Spleen (tissue), 11 donors: Measurements from ENCODE around the gene GNG4. TPM values are rescaled to one million over a fixed set of nuclear protein-coding genes. Genes with fewer than 3 reads are reported as not detected.

ENCODE experiments used
- DNase-seq: peaks from one replicate; pipeline ENCODE4 v3.0.0-alpha.2; 2020
- H3K27ac ChIP-seq, 8 donors: fragments of 200-600 bp; sonication (generic) in 7 of 8; 1 replicate in 4 of 8; 2 replicates in 4 of 8; pipeline versions ENCODE4 v1.5.0 to v1.8.0; 2016 to 2021; ENCODE audit warnings: inconsistent platforms in 4 of 8, mild to moderate bottlenecking in 4 of 8, moderate library complexity in 1 of 8
- H3K27me3 ChIP-seq, 7 donors: fragments of 200-600 bp; sonication (generic) in 6 of 7; replicated peaks in 1 of 7; 1 replicate in 4 of 7; 2 replicates in 3 of 7; pipeline versions ENCODE4 v1.5.0 to v1.8.0; 2016 to 2021; ENCODE audit warnings: inconsistent platforms in 3 of 7, mild to moderate bottlenecking in 1 of 7
- H3K36me3 ChIP-seq, 6 donors: fragments of 200-600 bp; sonication (generic) in 5 of 6; 1 replicate in 4 of 6; 2 replicates in 2 of 6; pipeline versions ENCODE4 v1.5.0 to v1.8.0; 2016 to 2021; ENCODE audit warnings: inconsistent platforms in 2 of 6
- H3K4me1 ChIP-seq, 6 donors: fragments of 200-600 bp; sonication (generic) in 5 of 6; 1 replicate in 3 of 6; 2 replicates in 3 of 6; pipeline versions ENCODE4 v1.5.0 to v1.8.0; 2016 to 2021; ENCODE audit warnings: inconsistent platforms in 3 of 6
- H3K4me3 ChIP-seq, 8 donors: fragments of 200-600 bp; sonication (generic) in 7 of 8; 1 replicate in 4 of 8; 2 replicates in 4 of 8; pipeline versions ENCODE4 v1.5.0 to v1.8.0; 2016 to 2021; ENCODE audit warnings: inconsistent platforms in 4 of 8, mild to moderate bottlenecking in 4 of 8, moderate library complexity in 2 of 8
- H3K9me3 ChIP-seq, 8 donors: fragments of 200-600 bp; sonication (generic) in 7 of 8; 1 replicate in 4 of 8; 2 replicates in 4 of 8; pipeline versions ENCODE4 v1.5.0 to v1.8.0; 2016 to 2021; ENCODE audit warnings: inconsistent platforms in 4 of 8
- CTCF ChIP-seq, 11 experiments: fragments of 200-600 bp in 7 of 11; fragments of 450-650 bp in 4 of 11; sonication (generic) in 4 of 11; IDR thresholded peaks in 8 of 11; conservative IDR thresholded peaks in 3 of 11; 1 replicate in 7 of 11; 2 replicates in 4 of 11; pipeline versions ENCODE4 v1.4.0 to v1.8.0; 2016 to 2021; ENCODE audit warnings: antibody characterized with exemption in 11 of 11, inconsistent platforms in 4 of 11, mild to moderate bottlenecking in 1 of 11
- POLR2A ChIP-seq, 3 donors: fragments of 450-650 bp; IDR thresholded peaks; one replicate each; pipeline ENCODE4 v1.5.1; 2017; ENCODE audit warnings: antibody characterized with exemption in 3 of 3, mild to moderate bottlenecking in 1 of 3
- POLR2AphosphoS5 ChIP-seq, 3 donors: sonication (generic); formaldehyde crosslinking; IDR thresholded peaks; one replicate each; pipeline ENCODE4 v1.5.1; 2017; ENCODE audit warnings: antibody characterized with exemption in 3 of 3
- WGBS, 5 donors: extraction: QIAGEN DNeasy Blood & Tissue Kit in 3 of 5; methylation state at CpG; one replicate each; pipeline versions ENCODE4 v1.1.5 to v1.1.7; 2013 to 2018; 5-methylcytosine and 5-hydroxymethylcytosine counted together
- intact Hi-C: fragments of 100-400 bp; cut with DNase I; formaldehyde crosslinking; loops from one replicate; pipeline ENCODE4 v1.15.0; 2023; ENCODE audit warnings: low total_unique reads
- polyA plus RNA-seq, 3 donors: library from polyadenylated mRNA; stranded (reverse); fragments of 200-250 nt; gene quantifications; one replicate each; pipeline ENCODE4 v1.2.1, GENCODE V29; 2013
- total RNA-seq, 7 donors: library from RNA; depleted of rRNA in 3 of 7; stranded (reverse); fragments of >200 nt in 3 of 7; fragmentation: NEBNext Ultra II Directional in 4 of 7; extraction: Animal tissue kit (Norgen Biotek cat#: 25700) in 4 of 7; gene quantifications; one replicate each; pipeline versions ENCODE4 v1.1.0 to v1.2.1, GENCODE V29; 2016 to 2021
- donor health status: healthy with polysubstance abuse.
- donor health status: DM: no; HTN: no; CAD: no; lungs with moderate emphysema.
- donor health status: DM: no; HTN: no; CAD: no.
- donor health status: Bipolar disorder and iron deficiency.
- donor health status: healthy.
- donor health status: DM: no; HTN: no; CAD: no.
- donor health status: DM: yes; HTN: yes; CAD: no.

GNG4 gene
- total and polyA plus RNA-seq, 10 donors = 0.13 to 0.65 (median 0.18) TPM; not detected in 6

GRCh38 chr1:235557495-235557894, 92.1 kb downstream of the GNG4 start:
- Histone ChIP-seq H3K36me3 (no peaks in the 10 kb centered on the region), H3K4me1 (peaks cover 0 to 4% (median 0%) of the 10 kb centered on the region in 6 donors), H3K27me3 (no peaks in the 10 kb centered on the region), H3K4me3 (no peak overlapping the region), H3K27ac (no peak overlapping the region), H3K9me3 (no peaks in the 10 kb centered on the region)
- WGBS, 5 donors = 79 to 89% (median 83%) methylated on average over 8 of the region's 8 CpGs
- intact Hi-C loops = no loop called here
- TF ChIP-seq POLR2A (IDR thresholded peaks at IDR 0.05) = no peak
- TF ChIP-seq POLR2AphosphoS5 (IDR thresholded peaks at IDR 0.05) = no peak
- no peak for TF ChIP-seq CTCF (IDR thresholded peaks at IDR 0.05 in 8 of 11, conservative IDR thresholded peaks at IDR 0.05 in 3 of 11)
- DNase-seq = no peak

- Histone ChIP-seq H3K27ac (no peak overlapping the region), H3K9me3 (no peaks in the 10 kb centered on the region), H3K4me3 (no peak overlapping the region), H3K4me1 (peaks cover 0 to 4% (median 0%) of the 10 kb centered on the region in 6 donors), H3K27me3 (no peaks in the 10 kb centered on the region), H3K36me3 (no peaks in the 10 kb centered on the region)
- TF ChIP-seq CTCF (IDR thresholded peaks at IDR 0.05 in 8 of 11, conservative IDR thresholded peaks at IDR 0.05 in 3 of 11) (no peak), POLR2A (IDR thresholded peaks at IDR 0.05) (no peak), POLR2AphosphoS5 (IDR thresholded peaks at IDR 0.05) (no peak)
- intact Hi-C loops = no loop called here
- DNase-seq = no peak
- WGBS, 5 donors = 89 to 95% (median 93%) methylated on average over 10 to 11 of the region's 11 CpGs
These were observed 92.8 kb downstream of the GNG4 start for GRCh38 chr1:235556807-235557206.

- 67 to 90% (median 77%) methylated on average over 5 of the region's 5 CpGs for WGBS, 5 donors
- Histone ChIP-seq H3K27me3 (no peaks in the 10 kb centered on the region), H3K27ac (peak overlapping the region in 7 of 8 donors; percentile 58 to 70 (median 67)), H3K4me1 (peaks cover 0 to 4% (median 0%) of the 10 kb centered on the region in 6 donors), H3K9me3 (no peaks in the 10 kb centered on the region), H3K36me3 (no peaks in the 10 kb centered on the region), H3K4me3 (no peak overlapping the region)
- intact Hi-C loops = no loop called here
- DNase-seq = peak; percentile 78
- TF ChIP-seq POLR2A (IDR thresholded peaks at IDR 0.05) (no peak), POLR2AphosphoS5 (IDR thresholded peaks at IDR 0.05) (peak in 2 of 3 donors; percentile 38 to 60), CTCF (IDR thresholded peaks at IDR 0.05 in 8 of 11, conservative IDR thresholded peaks at IDR 0.05 in 3 of 11) (peak in 2 of 11 experiments; percentile 8 to 14)
These were observed 96.5 kb downstream of the GNG4 start for GRCh38 chr1:235553112-235553551.

- Histone ChIP-seq H3K4me3 (no peak overlapping the region), H3K36me3 (no peaks in the 10 kb centered on the region), H3K27ac (peak overlapping the region in 5 of 8 donors; percentile 60 to 69 (median 67)), H3K9me3 (no peaks in the 10 kb centered on the region), H3K27me3 (no peaks in the 10 kb centered on the region), H3K4me1 (peaks cover 0 to 4% (median 0%) of the 10 kb centered on the region in 6 donors)
- WGBS, 5 donors = 78 to 91% (median 85%) methylated on average over 10 of the region's 10 CpGs
- TF ChIP-seq POLR2A (IDR thresholded peaks at IDR 0.05) = no peak
- no peak for TF ChIP-seq CTCF (IDR thresholded peaks at IDR 0.05 in 8 of 11, conservative IDR thresholded peaks at IDR 0.05 in 3 of 11)
- no peak for TF ChIP-seq POLR2AphosphoS5 (IDR thresholded peaks at IDR 0.05)
- intact Hi-C loops = no loop called here
- DNase-seq = no peak
These were observed 97.4 kb downstream of the GNG4 start for GRCh38 chr1:235552146-235552716.
